Esophagus muscularis mucosa (tissue), 4 donors: ENCODE measurements around the gene WDR27. TPM values are rescaled to one million over a fixed set of nuclear protein-coding genes. Genes with fewer than 3 reads are reported as not detected.
A peak's percentile ranks its signal among the peaks of the same experiment; 100 is the strongest.

ENCODE experiments used
- DNase-seq: peaks from one replicate; pipeline ENCODE4 v3.0.0-alpha.2; 2017; ENCODE audit errors: extremely low spot score
- H3K27ac ChIP-seq, 4 donors: fragments of 200-600 bp; sonication (generic); replicated peaks in 1 of 4; 1 replicate in 3 of 4; 2 replicates in 1 of 4; pipeline ENCODE4 v1.5.1; 2016 to 2019; ENCODE audit warnings: mild to moderate bottlenecking in 1 of 4
- H3K27me3 ChIP-seq, 4 donors: fragments of 200-600 bp; sonication (generic); one replicate each; pipeline versions ENCODE4 v1.5.1 to v1.6.0; 2016 to 2019
- H3K36me3 ChIP-seq, 4 donors: fragments of 200-600 bp; sonication (generic); one replicate each; pipeline ENCODE4 v1.5.1; 2016 to 2019
- H3K4me1 ChIP-seq, 4 donors: fragments of 200-600 bp; sonication (generic); one replicate each; pipeline ENCODE4 v1.5.1; 2016 to 2019
- H3K4me3 ChIP-seq, 4 donors: fragments of 200-600 bp; sonication (generic); 1 replicate in 2 of 4; 2 replicates in 2 of 4; pipeline ENCODE4 v1.5.1; 2016 to 2019; ENCODE audit warnings: mild to moderate bottlenecking in 4 of 4, moderate library complexity in 1 of 4
- H3K9me3 ChIP-seq, 4 donors: fragments of 200-600 bp; sonication (generic); 1 replicate in 3 of 4; 2 replicates in 1 of 4; pipeline ENCODE4 v1.5.1; 2016 to 2019
- EP300 ChIP-seq: sonication (generic); formaldehyde crosslinking; IDR thresholded peaks from one replicate; pipeline ENCODE4 v1.6.1; 2017; ENCODE audit warnings: antibody characterized with exemption
- POLR2A ChIP-seq: fragments of 450-650 bp; IDR thresholded peaks from one replicate; pipeline ENCODE4 v1.6.1; 2017; ENCODE audit warnings: antibody characterized with exemption, moderate library complexity, mild to moderate bottlenecking, low read depth
- POLR2AphosphoS5 ChIP-seq, 2 donors: sonication (generic); formaldehyde crosslinking; IDR thresholded peaks; one replicate each; pipeline ENCODE4 v1.6.1; 2017; ENCODE audit warnings: antibody characterized with exemption in 2 of 2
- WGBS: methylation state at CpG from one replicate; pipeline ENCODE4 v1.1.5; 2018; 5-methylcytosine and 5-hydroxymethylcytosine counted together
- intact Hi-C: fragments of 100-400 bp; cut with DNase I; formaldehyde crosslinking; loops from one replicate; pipeline ENCODE4 v1.15.1; 2023
- total RNA-seq, 4 donors: library from RNA; depleted of rRNA; stranded (reverse); fragments of >200 nt; gene quantifications; one replicate each; pipeline versions ENCODE4 v1.1.0 to v1.2.1, GENCODE V29; 2016
- TF ChIP-seq, protein P1 (sequence below), 3 experiments: fragments of 200-600 bp in 2 of 3; fragments of 450-650 bp in 1 of 3; sonication (generic) in 2 of 3; IDR thresholded peaks; one replicate each; pipeline ENCODE4 v1.5.1; 2017 to 2019; ENCODE audit warnings: antibody characterized with exemption in 3 of 3, mild to moderate bottlenecking in 2 of 3, moderate library complexity in 1 of 3

Gene WDR27
- total RNA-seq, 4 donors from 2014 or later: 9.3 to 18.4 (median 14.4) TPM

DNA sequence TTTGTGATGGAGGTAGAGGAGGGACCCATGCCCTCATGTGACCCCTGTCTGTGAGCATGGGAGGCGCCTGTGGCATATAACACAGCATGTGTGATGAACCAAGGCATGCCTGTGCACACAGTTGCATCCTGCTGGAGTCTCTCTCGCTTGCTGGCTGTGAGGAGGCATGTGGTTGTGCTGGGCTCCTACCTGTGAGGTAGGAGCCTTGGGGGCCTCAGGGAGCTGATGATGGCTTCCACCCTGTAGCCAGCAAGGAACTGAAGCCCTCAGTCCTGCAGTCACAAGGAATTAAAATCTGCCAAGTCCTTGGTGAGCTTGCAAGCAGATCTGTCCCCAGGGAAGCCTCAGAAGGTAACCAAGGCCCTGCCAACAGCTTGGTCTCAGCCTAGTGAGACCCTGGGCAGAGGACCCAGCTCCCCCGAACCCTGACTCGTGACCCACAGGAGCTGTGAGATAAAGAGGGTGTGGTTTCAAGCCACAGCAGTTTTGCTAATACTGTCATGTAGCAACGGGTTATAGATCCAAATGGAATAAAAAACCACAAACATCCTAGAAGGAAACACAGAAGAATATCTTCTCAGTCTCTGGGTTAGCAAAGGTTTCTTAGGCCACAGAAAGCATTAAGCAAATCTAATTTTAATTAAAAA is 145.7 kb downstream of the WDR27 start:
- Histone ChIP-seq H3K36me3 (peaks cover 0 to 20% (median 2%) of the 10 kb centered on the region in 4 donors), H3K27ac (no peak overlapping the region), H3K4me1 (no peaks in the 10 kb centered on the region), H3K4me3 (no peak overlapping the region), H3K27me3 (no peaks in the 10 kb centered on the region), H3K9me3 (no peaks in the 10 kb centered on the region)
- 94% methylated on average over 4 of the region's 5 CpGs for WGBS
- intact Hi-C loops: no loop called here
- TF ChIP-seq POLR2AphosphoS5 (IDR thresholded peaks at IDR 0.05) (no peak), POLR2A (no peak), EP300 (no peak)
- TF ChIP-seq, protein P1, sequence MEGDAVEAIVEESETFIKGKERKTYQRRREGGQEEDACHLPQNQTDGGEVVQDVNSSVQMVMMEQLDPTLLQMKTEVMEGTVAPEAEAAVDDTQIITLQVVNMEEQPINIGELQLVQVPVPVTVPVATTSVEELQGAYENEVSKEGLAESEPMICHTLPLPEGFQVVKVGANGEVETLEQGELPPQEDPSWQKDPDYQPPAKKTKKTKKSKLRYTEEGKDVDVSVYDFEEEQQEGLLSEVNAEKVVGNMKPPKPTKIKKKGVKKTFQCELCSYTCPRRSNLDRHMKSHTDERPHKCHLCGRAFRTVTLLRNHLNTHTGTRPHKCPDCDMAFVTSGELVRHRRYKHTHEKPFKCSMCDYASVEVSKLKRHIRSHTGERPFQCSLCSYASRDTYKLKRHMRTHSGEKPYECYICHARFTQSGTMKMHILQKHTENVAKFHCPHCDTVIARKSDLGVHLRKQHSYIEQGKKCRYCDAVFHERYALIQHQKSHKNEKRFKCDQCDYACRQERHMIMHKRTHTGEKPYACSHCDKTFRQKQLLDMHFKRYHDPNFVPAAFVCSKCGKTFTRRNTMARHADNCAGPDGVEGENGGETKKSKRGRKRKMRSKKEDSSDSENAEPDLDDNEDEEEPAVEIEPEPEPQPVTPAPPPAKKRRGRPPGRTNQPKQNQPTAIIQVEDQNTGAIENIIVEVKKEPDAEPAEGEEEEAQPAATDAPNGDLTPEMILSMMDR (IDR thresholded peaks at IDR 0.05): no peak
- DNase-seq: peak; percentile 89

DNA sequence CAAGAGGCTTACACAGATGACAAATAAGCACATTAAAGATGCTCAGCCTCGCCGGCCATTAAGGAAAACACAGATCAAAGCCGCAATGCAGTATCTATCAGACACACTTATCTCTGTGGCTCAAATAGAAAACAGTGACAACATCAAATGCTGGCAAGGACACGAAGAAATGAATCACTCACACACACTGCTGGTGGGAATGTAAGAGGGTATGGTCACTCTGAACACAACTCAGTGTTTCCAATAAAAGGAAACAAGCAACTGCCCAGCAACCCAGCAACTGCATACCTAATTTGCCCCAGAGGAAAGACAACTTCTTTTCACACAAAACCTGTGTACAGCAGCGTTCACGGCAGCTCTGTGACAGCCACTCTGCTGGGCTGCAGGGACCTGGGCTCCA is 155.8 kb downstream of the WDR27 start:
- no peaks in the 10 kb centered on the region for H3K36me3 ChIP-seq
- no peaks in the 10 kb centered on the region for H3K4me1 ChIP-seq
- peak; percentile 26 for DNase-seq
- intact Hi-C loops: no loop called here
- no peaks in the 10 kb centered on the region for H3K27me3 ChIP-seq
- H3K9me3 ChIP-seq: peaks cover 0 to 9% (median 6%) of the 10 kb centered on the region in 4 donors
- TF ChIP-seq, protein P1 (IDR thresholded peaks at IDR 0.05): no peak
- TF ChIP-seq POLR2AphosphoS5 (IDR thresholded peaks at IDR 0.05) (no peak), EP300 (no peak), POLR2A (no peak)
- no peak overlapping the region for H3K27ac ChIP-seq
- H3K4me3 ChIP-seq: no peak overlapping the region
- 86% methylated on average over 4 of the region's 6 CpGs for WGBS

DNA sequence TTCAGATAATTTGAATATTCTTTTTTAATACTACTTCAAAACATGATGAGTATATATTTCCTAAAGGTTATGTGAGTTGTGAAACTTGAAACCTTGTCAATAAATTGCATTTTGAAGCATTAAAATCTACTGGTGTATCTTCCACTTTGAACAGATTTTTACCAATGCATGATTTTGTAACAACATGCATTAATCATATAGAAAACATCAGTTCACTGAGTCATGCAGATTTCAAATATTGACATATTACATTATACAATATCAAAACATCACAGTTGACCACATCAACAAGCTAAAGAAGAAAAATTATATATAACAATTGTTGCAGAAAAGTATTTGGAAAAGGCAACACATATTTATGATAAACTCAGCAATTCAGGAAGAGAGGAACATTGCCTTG is 158.1 kb downstream of the WDR27 start:
- no peak for TF ChIP-seq POLR2A
- no peak for TF ChIP-seq EP300
- TF ChIP-seq, protein P1 (IDR thresholded peaks at IDR 0.05): no peak
- no peak for TF ChIP-seq POLR2AphosphoS5 (IDR thresholded peaks at IDR 0.05)
- Histone ChIP-seq H3K27me3 (no peaks in the 10 kb centered on the region), H3K4me1 (no peaks in the 10 kb centered on the region), H3K4me3 (no peak overlapping the region), H3K36me3 (no peaks in the 10 kb centered on the region), H3K9me3 (peaks cover 0 to 8% (median 6%) of the 10 kb centered on the region in 4 donors), H3K27ac (no peak overlapping the region)
- intact Hi-C loops: no loop called here
- no peak for DNase-seq

DNA sequence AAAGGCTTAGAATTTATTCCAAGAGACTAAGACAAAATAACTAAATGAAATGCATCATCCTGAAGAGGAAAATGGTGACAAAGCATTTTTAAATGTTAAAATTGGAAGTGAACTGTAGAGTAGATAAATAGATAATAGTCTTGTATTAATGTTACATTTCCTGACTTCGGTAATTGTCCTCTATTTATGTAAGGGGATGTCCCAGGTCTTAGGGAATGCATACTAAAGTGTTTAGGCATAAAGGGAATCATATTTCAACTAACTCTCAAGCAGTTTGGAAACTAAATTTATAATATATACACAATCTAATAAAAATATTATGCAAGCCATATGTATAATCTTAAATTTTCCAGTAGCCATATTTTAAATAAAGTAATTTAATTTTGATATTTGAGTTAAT is 159.3 kb downstream of the WDR27 start:
- no peaks in the 10 kb centered on the region for H3K36me3 ChIP-seq
- H3K4me1 ChIP-seq: no peaks in the 10 kb centered on the region
- intact Hi-C loops: no loop called here
- TF ChIP-seq, protein P1 (IDR thresholded peaks at IDR 0.05): no peak
- TF ChIP-seq EP300 (no peak), POLR2A (no peak), POLR2AphosphoS5 (IDR thresholded peaks at IDR 0.05) (no peak)
- WGBS: 78% methylated on average over 1 of the region's 1 CpG
- H3K27me3 ChIP-seq: no peaks in the 10 kb centered on the region
- DNase-seq: no peak
- peaks cover 0 to 3% (median under 1%) of the 10 kb centered on the region in 4 donors for H3K9me3 ChIP-seq
- H3K27ac ChIP-seq: no peak overlapping the region
- no peak overlapping the region for H3K4me3 ChIP-seq
